Activated T-cell treated with anti-CD3 and anti-CD28 coated beads, Interleukin-2, amount 50 U/mL, for 72 hours (primary cell): Measurements from ENCODE around the gene IRAK2. TPM values are rescaled to one million over a fixed set of nuclear protein-coding genes. Genes with fewer than 3 reads are reported as not detected.

Source experiments
- ATAC-seq, 2 donors: fragments of 150-1000 bp; cut with Tn5 transposase; replicated peaks in 1 of 2; 2 replicates each; pipeline ENCODE4 v1.10.0; 2021; ENCODE audit warnings: moderate library complexity in 2 of 2, mild to moderate bottlenecking in 1 of 2
- DNase-seq, 2 donors: peaks; one replicate each; pipeline ENCODE4 v3.0.0; 2021 to 2022; ENCODE audit warnings: mixed read lengths in 1 of 2
- H3K27ac Mint-ChIP-seq: one replicate; pipeline ENCODE4 v1.8.0; 2022; ENCODE audit warnings: mild to moderate bottlenecking, moderate library complexity, mixed read lengths
- H3K27me3 Mint-ChIP-seq: one replicate; pipeline ENCODE4 v1.8.0; 2022; ENCODE audit warnings: low read depth, mixed read lengths
- H3K36me3 Mint-ChIP-seq, 2 donors: one replicate each; pipeline ENCODE4 v1.8.0; 2022; ENCODE audit warnings: mixed read lengths in 2 of 2, mild to moderate bottlenecking in 1 of 2; ENCODE audit not compliant: insufficient read depth in 2 of 2
- H3K4me1 Mint-ChIP-seq: one replicate; pipeline ENCODE4 v1.8.0; 2022; ENCODE audit warnings: low read depth, mixed read lengths
- H3K4me3 Mint-ChIP-seq, 2 donors: one replicate each; pipeline ENCODE4 v1.8.0; 2022; ENCODE audit warnings: mild to moderate bottlenecking in 2 of 2, mixed read lengths in 2 of 2, moderate library complexity in 2 of 2
- H3K9me3 Mint-ChIP-seq, 2 donors: one replicate each; pipeline ENCODE4 v1.8.0; 2022; ENCODE audit warnings: mixed read lengths in 2 of 2
- total RNA-seq, 2 donors: library from RNA; stranded (reverse); gene quantifications; one replicate each; pipeline ENCODE4 v1.2.3, GENCODE V29; 2022

The IRAK2 gene
- total RNA-seq, 2 donors from 2014 or later, result 9.4 to 11.8 TPM

DNA sequence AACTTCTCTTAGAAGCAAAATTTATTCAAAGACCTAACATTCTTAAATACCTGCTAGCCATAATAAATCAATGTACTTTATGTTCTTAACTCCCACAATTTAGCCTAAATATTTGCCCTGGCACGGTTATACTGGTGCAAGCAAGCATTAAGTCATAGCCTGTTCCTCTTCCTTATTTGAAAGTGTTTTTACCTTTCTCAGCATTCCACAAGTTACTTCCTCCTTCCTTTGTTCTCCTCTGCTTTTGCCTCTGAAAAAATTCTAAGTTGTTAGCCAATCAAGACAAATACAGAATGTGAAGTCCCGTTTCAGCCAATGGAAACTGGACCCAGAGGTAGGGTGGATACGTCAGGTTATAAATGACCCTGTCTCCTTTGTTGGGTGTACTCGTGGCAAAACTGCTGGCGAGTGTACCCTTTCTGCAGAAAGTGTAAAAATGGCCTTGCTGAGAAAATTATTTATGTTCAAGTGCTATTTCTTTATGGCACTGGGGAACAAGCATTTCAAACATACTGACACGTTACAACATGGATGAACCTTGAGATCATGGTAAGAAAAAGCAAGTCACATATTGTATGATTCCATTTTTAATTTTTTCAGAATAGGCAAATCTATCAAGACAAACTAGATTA is 80.5 kb downstream of the IRAK2 start:
- Mint-ChIP-seq H3K4me3 (no peak overlapping the region), H3K9me3 (peaks cover 8 to 10% of the 10 kb centered on the region in 2 donors), H3K27me3 (no peaks in the 10 kb centered on the region), H3K36me3 (peaks cover 23 to 46% of the 10 kb centered on the region in 2 donors), H3K4me1 (peaks cover 55% of the 10 kb centered on the region), H3K27ac (no peak overlapping the region)
- DNase-seq (no peak), ATAC-seq (no peak)

DNA sequence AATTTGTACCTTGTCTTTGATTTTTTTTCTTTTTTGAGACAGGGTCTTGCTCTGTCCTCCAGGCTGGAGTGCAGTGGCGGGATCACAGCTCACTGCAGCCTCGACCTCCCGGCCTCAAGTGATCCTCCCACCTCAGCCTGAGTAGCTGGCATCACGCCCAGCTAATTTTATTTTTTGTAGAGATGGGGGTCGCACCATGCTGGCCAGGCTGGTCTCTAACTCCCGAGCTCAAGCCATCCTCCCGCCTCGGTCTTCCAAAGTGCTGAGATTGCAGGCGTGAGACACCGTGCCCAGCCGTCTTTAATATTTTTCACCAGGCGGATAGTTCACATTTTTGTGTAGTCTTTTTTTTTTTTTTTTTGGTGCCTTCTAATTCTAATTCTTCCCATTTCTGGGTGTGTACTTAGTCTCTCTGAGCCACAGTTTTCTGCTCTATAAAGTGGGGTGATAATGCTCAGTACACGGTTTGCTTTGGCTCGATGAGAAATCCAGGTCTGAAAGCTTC is 83.0 kb downstream of the IRAK2 start:
- Mint-ChIP-seq H3K4me3 (peak overlapping the region; percentile 90 to 98), H3K36me3 (peaks cover 24 to 56% of the 10 kb centered on the region in 2 donors), H3K27ac (peak overlapping the region; percentile 72), H3K9me3 (peaks cover 8 to 10% of the 10 kb centered on the region in 2 donors), H3K4me1 (peaks cover 59% of the 10 kb centered on the region), H3K27me3 (no peaks in the 10 kb centered on the region)
- ATAC-seq, result no peak
- no peak for DNase-seq

DNA sequence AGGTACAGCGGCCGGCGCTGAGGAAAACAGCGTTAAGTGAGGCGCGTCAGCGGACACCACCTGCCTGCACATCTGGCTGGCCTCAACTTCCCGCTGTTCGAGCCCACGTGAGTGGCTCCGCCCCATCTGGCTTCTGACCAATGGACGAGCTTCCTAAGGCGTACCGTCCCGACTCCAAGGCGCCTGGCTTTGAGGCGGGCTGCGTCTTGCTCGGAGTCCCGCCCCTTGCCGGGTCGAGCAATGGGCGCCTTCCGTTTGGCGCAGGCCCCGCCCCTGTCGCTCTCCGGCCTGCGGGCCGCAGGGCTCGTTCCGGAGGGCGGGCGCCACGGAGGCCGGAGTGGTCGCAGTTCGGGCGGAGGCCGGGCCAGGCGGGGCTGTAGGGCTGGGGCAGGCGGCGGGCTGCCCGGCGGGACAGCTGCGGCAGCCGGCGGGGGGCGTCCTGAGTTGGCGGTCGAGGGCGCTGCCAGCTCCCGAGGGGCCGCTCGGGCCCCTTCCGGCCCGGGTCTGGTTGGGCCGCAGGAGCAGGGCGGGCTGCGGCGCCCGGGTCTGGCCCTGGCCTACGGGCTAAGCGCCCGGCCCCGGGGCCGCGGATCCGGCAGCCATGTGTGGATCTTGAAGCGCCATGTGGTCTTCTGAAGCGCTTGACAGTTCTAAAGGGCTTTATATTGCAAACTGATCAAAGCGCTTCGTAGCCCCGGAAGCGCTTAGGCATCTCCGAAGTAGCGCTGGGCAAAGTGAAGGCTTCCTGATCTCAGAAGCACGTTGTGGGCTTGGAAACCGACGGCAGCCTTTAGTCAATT is 83.7 kb downstream of the IRAK2 start, which contains the start of gene TATDN2:
TSS of gene TATDN2 (plus strand) at position 276 of the 800 bp plus-strand sequence. CDS start 742 bp downstream, outside the sequence.
- Mint-ChIP-seq H3K4me1 (peaks cover 59% of the 10 kb centered on the region), H3K27me3 (no peaks in the 10 kb centered on the region), H3K27ac (peak within 1 kb of the TSS; percentile 96), H3K4me3 (peak within 1 kb of the TSS; percentile 94 to 98), H3K9me3 (peaks cover 8 to 10% of the 10 kb centered on the region in 2 donors), H3K36me3 (peaks cover 24 to 62% of the 10 kb centered on the region in 2 donors)
- DNase-seq (peak; percentile 94 to 97), ATAC-seq (peak; percentile 92 to 96)

DNA sequence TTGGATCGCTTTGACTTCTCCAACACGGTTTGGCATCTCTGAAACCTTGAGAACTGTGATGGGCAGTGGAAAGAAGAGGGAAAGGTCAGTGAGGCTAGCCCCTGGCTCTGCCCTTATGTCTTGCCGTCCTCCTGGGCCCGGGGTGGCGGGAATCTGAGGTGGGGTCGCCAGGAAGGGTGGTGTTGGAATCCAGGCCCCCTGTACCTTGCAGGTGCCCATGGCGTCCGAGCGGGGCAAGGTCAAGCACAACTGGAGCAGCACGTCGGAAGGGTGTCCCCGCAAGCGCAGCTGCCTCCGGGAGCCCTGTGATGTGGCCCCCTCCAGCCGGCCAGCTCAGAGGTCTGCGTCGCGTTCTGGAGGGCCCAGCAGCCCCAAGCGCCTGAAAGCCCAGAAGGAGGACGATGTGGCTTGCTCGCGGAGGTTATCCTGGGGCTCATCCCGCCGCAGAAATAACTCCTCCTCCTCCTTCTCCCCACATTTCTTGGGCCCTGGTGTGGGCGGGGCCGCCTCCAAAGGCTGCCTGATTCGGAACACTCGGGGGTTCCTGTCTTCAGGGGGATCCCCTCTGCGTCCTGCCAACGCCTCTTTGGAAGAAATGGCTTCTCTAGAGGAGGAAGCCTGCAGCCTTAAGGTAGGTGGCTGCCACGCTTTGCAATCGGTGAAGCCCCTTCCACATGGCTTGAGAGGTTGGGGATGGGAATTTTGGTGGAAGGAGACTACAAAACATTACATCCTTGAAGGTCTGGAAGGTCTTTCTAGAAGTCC is 84.4 kb downstream of the IRAK2 start:
- Mint-ChIP-seq H3K27me3 (no peaks in the 10 kb centered on the region), H3K27ac (peak overlapping the region; percentile 96)

DNA sequence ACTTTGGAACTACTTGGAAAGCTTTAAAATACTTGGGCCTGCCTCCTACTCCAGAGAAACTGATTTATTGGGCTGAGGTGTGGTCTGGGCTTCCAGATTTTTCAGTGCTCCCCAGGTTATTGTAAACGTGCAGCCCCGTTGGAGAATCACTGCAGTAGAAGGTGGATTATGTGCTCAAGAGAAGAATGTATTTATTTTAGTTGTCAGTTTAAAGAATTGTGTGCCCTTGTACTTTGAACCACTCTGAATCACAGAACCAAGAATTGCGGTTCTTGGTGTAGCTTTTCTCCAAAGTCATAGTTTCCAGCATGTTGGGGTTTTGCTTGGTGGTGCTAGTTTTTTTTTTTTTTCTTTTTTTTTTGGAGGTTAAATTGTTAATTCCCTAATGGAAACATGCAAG is 85.1 kb downstream of the IRAK2 start:
- Mint-ChIP-seq H3K4me1 (peaks cover 66% of the 10 kb centered on the region), H3K9me3 (peaks cover 4 to 6% of the 10 kb centered on the region in 2 donors), H3K27me3 (no peaks in the 10 kb centered on the region), H3K36me3 (peaks cover 20 to 59% of the 10 kb centered on the region in 2 donors), H3K4me3 (peak overlapping the region; percentile 94 to 98), H3K27ac (peak overlapping the region; percentile 96)
- ATAC-seq (peak in 1 of 2 donors; percentile 25), DNase-seq (peak in 1 of 2 donors; percentile 19)

More for the DNA sequence above, 84.4 kb downstream of the IRAK2 start:
- ATAC-seq (peak in 1 of 2 donors; percentile 10), DNase-seq (peak; percentile 57 to 59)
- peaks cover 60% of the 10 kb centered on the region for H3K4me1 Mint-ChIP-seq
- H3K9me3 Mint-ChIP-seq, result peaks cover 8 to 10% of the 10 kb centered on the region in 2 donors
- H3K36me3 Mint-ChIP-seq, result peaks cover 26 to 60% of the 10 kb centered on the region in 2 donors
- peak overlapping the region; percentile 94 to 98 for H3K4me3 Mint-ChIP-seq

DNA sequence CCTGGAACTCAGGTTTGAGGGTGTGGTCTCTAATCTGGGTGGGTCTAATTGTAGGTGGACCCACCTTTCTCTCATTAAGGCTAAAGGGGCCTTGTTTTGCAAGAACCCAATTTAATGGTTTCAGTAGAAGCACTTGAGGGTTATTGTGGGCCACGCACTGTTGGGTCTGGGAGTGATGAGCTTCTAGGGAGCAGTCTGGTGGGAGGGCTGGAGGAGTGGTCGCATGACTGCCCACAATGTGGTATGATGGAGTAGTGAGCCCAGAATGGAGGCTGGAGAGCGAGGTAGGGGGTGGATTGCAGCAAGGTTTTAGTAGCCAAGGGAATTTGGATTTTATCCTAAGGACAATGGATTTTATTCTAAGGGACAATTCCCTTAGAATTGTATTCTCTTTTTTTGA is 86.3 kb downstream of the IRAK2 start:
- Mint-ChIP-seq H3K27me3 (no peaks in the 10 kb centered on the region), H3K4me1 (peaks cover 70% of the 10 kb centered on the region), H3K27ac (peak overlapping the region; percentile 96), H3K36me3 (peaks cover 16 to 52% of the 10 kb centered on the region in 2 donors), H3K4me3 (peak overlapping the region; percentile 94 to 98), H3K9me3 (peaks cover 0 to 3% of the 10 kb centered on the region in 2 donors)
- ATAC-seq (no peak), DNase-seq (no peak)

DNA sequence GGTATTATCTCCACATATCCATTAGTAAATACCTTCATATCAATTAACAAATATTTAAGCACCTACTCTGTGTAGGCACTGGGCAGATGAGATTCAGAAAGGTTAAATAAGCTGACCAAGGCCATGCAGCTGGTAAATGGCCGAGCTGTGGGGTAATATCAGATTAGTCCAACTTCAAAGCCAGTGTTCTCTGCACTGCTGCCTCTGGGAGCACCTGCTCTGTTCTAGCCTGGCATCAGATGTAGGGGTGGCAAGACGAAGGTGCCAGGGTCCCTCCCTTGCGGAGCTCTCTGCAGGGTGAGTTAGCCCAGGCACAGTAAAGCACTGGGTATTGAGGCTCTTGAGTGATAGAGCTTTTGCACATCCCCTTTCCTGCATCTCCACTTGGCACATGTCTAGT is 89.0 kb downstream of the IRAK2 start:
- H3K4me3 Mint-ChIP-seq, result peak overlapping the region in 1 of 2 donors; percentile 31
- no peaks in the 10 kb centered on the region for H3K27me3 Mint-ChIP-seq
- peaks cover 11 to 38% of the 10 kb centered on the region in 2 donors for H3K36me3 Mint-ChIP-seq
- peaks cover 69% of the 10 kb centered on the region for H3K4me1 Mint-ChIP-seq
- DNase-seq (no peak), ATAC-seq (no peak)
- H3K27ac Mint-ChIP-seq, result peak overlapping the region; percentile 86
- no peaks in the 10 kb centered on the region for H3K9me3 Mint-ChIP-seq

DNA sequence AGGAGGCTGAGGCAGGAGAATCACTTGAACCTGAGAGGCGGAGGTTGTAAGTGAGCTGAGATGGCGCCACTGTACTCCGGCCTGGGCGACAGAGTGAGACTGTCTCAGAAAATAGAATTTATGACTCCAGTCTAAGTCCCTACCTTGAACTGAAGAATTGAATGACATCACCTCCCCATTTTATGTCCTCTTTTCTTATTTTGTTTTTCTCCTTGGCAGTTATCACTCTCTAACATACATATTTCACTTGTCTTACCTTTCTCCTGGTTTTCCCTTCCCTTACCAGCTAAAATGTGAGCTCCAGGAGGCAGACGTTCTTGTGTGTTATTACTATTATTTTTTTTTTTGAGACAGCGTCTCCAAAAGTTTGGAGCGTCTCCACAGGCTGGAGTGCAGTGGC is 91.1 kb downstream of the IRAK2 start:
- Mint-ChIP-seq H3K27ac (peak overlapping the region; percentile 82), H3K4me1 (peaks cover 68% of the 10 kb centered on the region), H3K27me3 (no peaks in the 10 kb centered on the region), H3K36me3 (peaks cover 7 to 35% of the 10 kb centered on the region in 2 donors), H3K9me3 (no peaks in the 10 kb centered on the region), H3K4me3 (peak overlapping the region in 1 of 2 donors; percentile 37)
- no peak for DNase-seq
- no peak for ATAC-seq

DNA sequence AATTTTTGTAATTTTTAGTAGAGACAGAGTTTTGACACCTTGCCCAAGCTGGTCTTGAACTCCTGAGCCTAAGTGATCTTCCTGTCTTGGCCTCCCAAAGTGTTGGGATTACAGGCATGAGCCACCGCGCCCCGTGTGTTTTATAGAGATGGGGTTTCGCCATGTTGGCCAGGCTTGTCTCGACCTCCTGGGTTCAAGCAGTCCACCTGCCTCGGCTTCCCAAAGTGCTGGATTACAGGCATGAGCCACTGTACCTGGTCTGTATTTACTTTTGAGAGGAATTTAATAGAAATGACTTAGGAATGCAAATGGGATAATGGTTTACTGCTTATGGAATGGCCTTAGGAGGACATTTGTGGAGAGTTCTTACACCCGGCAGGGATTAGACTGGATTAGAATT is 94.3 kb downstream of the IRAK2 start:
- no peak for DNase-seq
- H3K9me3 Mint-ChIP-seq, result no peaks in the 10 kb centered on the region

DNA sequence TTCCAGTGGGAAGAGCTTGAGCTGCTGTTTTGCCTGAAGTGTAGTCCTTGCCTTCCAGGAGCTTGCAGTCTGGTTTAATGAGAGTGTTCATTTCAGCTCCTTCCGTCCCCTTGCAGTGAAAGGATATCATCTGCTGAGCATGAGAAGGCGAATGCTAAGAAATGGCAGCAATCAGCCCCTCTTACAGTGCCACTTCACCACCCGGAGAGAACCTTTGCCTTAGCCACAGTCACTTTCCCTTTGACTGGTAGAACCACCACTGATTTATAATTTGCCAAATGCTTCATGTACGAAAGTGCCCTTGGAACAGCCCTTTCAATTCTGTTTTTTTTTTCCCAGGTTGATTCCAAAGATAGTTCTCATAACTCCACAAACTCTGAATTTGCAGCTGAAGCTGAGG is 95.1 kb downstream of the IRAK2 start:
- Mint-ChIP-seq H3K4me3 (peak overlapping the region in 1 of 2 donors; percentile 33), H3K36me3 (peaks cover 23 to 43% of the 10 kb centered on the region in 2 donors), H3K27me3 (no peaks in the 10 kb centered on the region), H3K27ac (peak overlapping the region; percentile 33), H3K4me1 (peaks cover 65% of the 10 kb centered on the region), H3K9me3 (no peaks in the 10 kb centered on the region)
- peak in 1 of 2 donors; percentile 41 for ATAC-seq
- DNase-seq, result no peak

More for the DNA sequence above, 94.3 kb downstream of the IRAK2 start:
- Mint-ChIP-seq H3K27me3 (no peaks in the 10 kb centered on the region), H3K27ac (no peak overlapping the region), H3K4me1 (peaks cover 65% of the 10 kb centered on the region), H3K36me3 (peaks cover 22 to 46% of the 10 kb centered on the region in 2 donors), H3K4me3 (peak overlapping the region in 1 of 2 donors; percentile 11)
- ATAC-seq, result no peak

DNA sequence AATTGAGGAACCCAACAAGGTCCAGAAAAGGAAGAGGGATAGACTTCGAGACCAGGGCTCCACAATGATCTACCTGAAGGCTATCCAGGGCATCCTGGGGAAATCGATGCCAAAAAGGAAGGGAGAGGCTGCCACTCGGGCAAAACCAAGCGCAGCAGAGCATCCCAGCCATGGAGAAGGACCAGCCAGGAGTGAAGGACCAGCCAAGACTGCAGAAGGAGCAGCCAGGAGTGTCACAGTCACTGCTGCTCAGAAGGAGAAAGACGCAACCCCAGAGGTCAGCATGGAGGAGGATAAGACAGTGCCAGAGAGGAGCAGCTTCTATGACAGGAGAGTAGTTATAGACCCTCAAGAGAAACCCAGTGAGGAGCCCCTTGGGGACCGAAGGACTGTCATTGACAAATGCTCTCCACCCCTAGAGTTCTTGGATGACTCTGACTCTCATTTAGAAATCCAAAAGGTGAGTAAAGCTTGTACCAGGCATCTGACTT is 95.5 kb downstream of the IRAK2 start:
- Mint-ChIP-seq H3K4me1 (peaks cover 64% of the 10 kb centered on the region), H3K27me3 (no peaks in the 10 kb centered on the region), H3K9me3 (no peaks in the 10 kb centered on the region), H3K36me3 (peaks cover 23 to 40% of the 10 kb centered on the region in 2 donors), H3K27ac (peak overlapping the region; percentile 33), H3K4me3 (peak overlapping the region in 1 of 2 donors; percentile 33)
- no peak for ATAC-seq
- DNase-seq, result no peak

DNA sequence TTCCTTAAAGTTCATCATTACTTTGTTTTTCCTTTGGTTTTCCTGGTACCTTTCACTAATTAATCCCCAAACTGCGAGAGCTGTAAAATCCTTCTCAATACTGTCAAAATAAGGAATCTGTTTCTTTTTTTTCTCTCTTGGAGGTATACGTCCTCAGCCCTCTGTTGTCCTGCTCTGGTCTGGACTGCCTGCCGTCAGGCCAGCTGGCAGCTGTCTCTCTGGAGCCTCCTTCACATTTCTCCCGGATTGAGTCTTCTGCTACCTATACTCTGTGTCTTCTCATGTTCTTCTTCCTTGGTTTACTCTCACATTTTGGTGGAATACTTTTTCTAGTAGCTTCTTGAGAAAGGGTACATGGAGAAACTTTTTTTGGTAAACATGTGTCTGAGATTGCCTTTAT is 97.3 kb downstream of the IRAK2 start:
- H3K9me3 Mint-ChIP-seq, result no peaks in the 10 kb centered on the region
- peak overlapping the region; percentile 97 for H3K27ac Mint-ChIP-seq
- ATAC-seq, result no peak

More for the DNA sequence above, 97.3 kb downstream of the IRAK2 start:
- Mint-ChIP-seq H3K4me3 (peak overlapping the region in 1 of 2 donors; percentile 6), H3K36me3 (peaks cover 20 to 42% of the 10 kb centered on the region in 2 donors), H3K4me1 (peaks cover 71% of the 10 kb centered on the region), H3K27me3 (no peaks in the 10 kb centered on the region)
- DNase-seq, result no peak
